Peyer's patch (tissue), 4 donors: ENCODE data around the gene DCC.

Experiments used
- CTCF ChIP-seq, 6 experiments: fragments of 450-650 bp in 4 of 6; fragments of 200-600 bp in 2 of 6; sonication (generic) in 1 of 6; IDR thresholded peaks; one replicate each; pipeline ENCODE4 v1.5.1; 2017 to 2019; ENCODE audit warnings: antibody characterized with exemption in 6 of 6, mild to moderate bottlenecking in 3 of 6, moderate library complexity in 1 of 6
- POLR2A ChIP-seq, 2 donors: fragments of 450-650 bp; IDR thresholded peaks; one replicate each; pipeline ENCODE4 v1.5.1; 2017; ENCODE audit warnings: antibody characterized with exemption in 2 of 2, mild to moderate bottlenecking in 2 of 2, moderate library complexity in 2 of 2

DNA sequence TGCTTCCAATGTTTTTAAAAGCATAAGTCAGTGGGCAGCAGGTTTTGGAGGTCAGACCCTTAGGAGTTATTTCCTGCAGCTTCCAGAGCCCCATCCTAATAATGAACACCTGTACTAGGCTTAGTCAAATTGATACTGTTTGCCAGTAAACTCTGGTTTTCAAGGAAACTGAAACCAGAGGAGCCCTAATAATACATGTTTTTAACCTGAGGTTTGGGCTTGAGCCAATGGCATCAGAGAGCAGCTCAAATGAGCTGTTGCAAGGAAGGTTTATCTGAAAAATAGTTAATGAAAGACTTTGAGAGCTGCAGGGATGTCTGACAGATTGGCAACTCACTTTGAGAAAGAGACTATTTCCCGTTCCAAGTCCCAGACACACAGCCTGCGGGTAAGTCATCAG lies 54.6 kb downstream of the DCC start:
- no peak for TF ChIP-seq CTCF (IDR thresholded peaks at IDR 0.05)
- TF ChIP-seq POLR2A (IDR thresholded peaks at IDR 0.05): no peak
